ENCODE data around the gene TRIO. TPM values are rescaled to one million over a fixed set of nuclear protein-coding genes. Genes with fewer than 3 reads are reported as not detected.

The TRIO gene
- total RNA-seq, 1 experiment from 2014 or later, result 211 TPM

GRCh38 chr5:14394365-14394764 lies 251.2 kb downstream of the TRIO start:
- Histone ChIP-seq H3K27ac (ENCODE audit: low read length) (no peak overlapping the region), H3K4me1 (ENCODE audit: insufficient read depth, low read length) (peaks cover 17% of the 10 kb centered on the region), H3K79me2 (ENCODE audit: low read length) (no peaks in the 10 kb centered on the region), H3K36me3 (ENCODE audit: low read depth, low read length) (peaks cover 68% of the 10 kb centered on the region), H3F3A (ENCODE audit: low read length, unreplicated experiment) (peaks cover 1% of the 10 kb centered on the region), H3K9me2 (replicated peaks; ENCODE audit: low read length) (no peaks in the 10 kb centered on the region), H2AFZ (ENCODE audit: low read length) (no peak overlapping the region), H3K4me3 (ENCODE audit: low read length) (no peak overlapping the region), H4K20me1 (ENCODE audit: low read length) (0 out of 2 replicates have a peak, but pooled peaks cover 3% of the 10 kb centered on the region), H3K27me3 (ENCODE audit: low read length) (no peaks in the 10 kb centered on the region), H3K9me3 (ENCODE audit: low read length) (no peaks in the 10 kb centered on the region), H3K4me2 (ENCODE audit: low read length) (no peak overlapping the region), H3K9ac (ENCODE audit: low read length) (no peak overlapping the region)
- ChIA-PET POLR2A (ENCODE audit: unreplicated experiment) (no interaction called here), CTCF (no interaction called here)
- no peak for TF ChIP-seq EZH2phosphoT487 (IDR thresholded peaks at IDR 0.05; ENCODE audit: borderline replicate concordance, low read length)
- no peak for TF ChIP-seq CTCF (conservative IDR thresholded peaks at IDR 0.05; ENCODE audit: low read depth, low read length)
- ATAC-seq (peak; percentile 29), DNase-seq (no peak)
- intact Hi-C loops (cut with micrococcal nuclease), result no loop called here
- BruUV-seq (replicated peaks), result no TSS peak

GRCh38 chr5:14395411-14395810 lies 252.3 kb downstream of the TRIO start:
- Histone ChIP-seq H3K79me2 (ENCODE audit: low read length) (peaks cover 5% of the 10 kb centered on the region; the same call in 1 of the 2 replicates), H3F3A (ENCODE audit: low read length, unreplicated experiment) (no peaks in the 10 kb centered on the region), H3K4me3 (ENCODE audit: low read length) (no peak overlapping the region), H3K36me3 (ENCODE audit: low read depth, low read length) (peaks cover 68% of the 10 kb centered on the region), H3K27me3 (ENCODE audit: low read length) (no peaks in the 10 kb centered on the region), H3K4me1 (ENCODE audit: insufficient read depth, low read length) (peaks cover 27% of the 10 kb centered on the region), H3K9ac (ENCODE audit: low read length) (no peak overlapping the region), H3K9me2 (replicated peaks; ENCODE audit: low read length) (no peaks in the 10 kb centered on the region), H3K27ac (ENCODE audit: low read length) (no peak overlapping the region), H3K9me3 (ENCODE audit: low read length) (no peaks in the 10 kb centered on the region), H3K4me2 (ENCODE audit: low read length) (no peak overlapping the region), H2AFZ (ENCODE audit: low read length) (no peak overlapping the region), H4K20me1 (ENCODE audit: low read length) (0 out of 2 replicates have a peak, but pooled peaks cover 3% of the 10 kb centered on the region)
- intact Hi-C loops (cut with micrococcal nuclease), result no loop called here
- POLR2A ChIA-PET (ENCODE audit: unreplicated experiment), result no interaction called here
- DNase-seq (no peak), ATAC-seq (no peak)
- TF ChIP-seq EZH2 (IDR thresholded peaks at IDR 0.05; ENCODE audit: low read length, unreplicated experiment), result no peak
- TF ChIP-seq CTCF (conservative IDR thresholded peaks at IDR 0.05; ENCODE audit: low read depth, low read length), result no peak
- TF ChIP-seq EZH2phosphoT487 (IDR thresholded peaks at IDR 0.05; ENCODE audit: borderline replicate concordance, low read length), result no peak
- BruUV-seq (replicated peaks), result no TSS peak
- CTCF ChIA-PET, result no interaction called here

GRCh38 chr5:14396066-14396465 lies 252.9 kb downstream of the TRIO start:
- Histone ChIP-seq H3K9ac (ENCODE audit: low read length) (no peak overlapping the region), H3K4me2 (ENCODE audit: low read length) (no peak overlapping the region), H3K27me3 (ENCODE audit: low read length) (no peaks in the 10 kb centered on the region), H2AFZ (ENCODE audit: low read length) (no peak overlapping the region), H3K4me3 (ENCODE audit: low read length) (no peak overlapping the region), H3K27ac (ENCODE audit: low read length) (no peak overlapping the region), H3K9me2 (replicated peaks; ENCODE audit: low read length) (no peaks in the 10 kb centered on the region), H3K4me1 (ENCODE audit: insufficient read depth, low read length) (peaks cover 31% of the 10 kb centered on the region), H4K20me1 (ENCODE audit: low read length) (0 out of 2 replicates have a peak, but pooled peaks cover 3% of the 10 kb centered on the region), H3K79me2 (ENCODE audit: low read length) (peaks cover 11% of the 10 kb centered on the region), H3K9me3 (ENCODE audit: low read length) (no peaks in the 10 kb centered on the region), H3K36me3 (ENCODE audit: low read depth, low read length) (peaks cover 69% of the 10 kb centered on the region), H3F3A (ENCODE audit: low read length, unreplicated experiment) (no peaks in the 10 kb centered on the region)
- DNase-seq, result no peak
- intact Hi-C loops (cut with micrococcal nuclease), result no loop called here
- no TSS peak for BruUV-seq (replicated peaks)
- ChIA-PET CTCF (interaction anchor here (0.6 kb wide), 1 partner anchor 481 kb away, joined by 3 read pairs; no protein-coding TSS in a partner anchor), POLR2A (ENCODE audit: unreplicated experiment) (no interaction called here)
- no peak for TF ChIP-seq EZH2 (IDR thresholded peaks at IDR 0.05; ENCODE audit: low read length, unreplicated experiment)
- TF ChIP-seq EZH2phosphoT487 (IDR thresholded peaks at IDR 0.05; ENCODE audit: borderline replicate concordance, low read length), result no peak
- no peak for TF ChIP-seq CTCF (conservative IDR thresholded peaks at IDR 0.05; ENCODE audit: low read depth, low read length)
- no peak for ATAC-seq
